NOMO-1 treated with dmso at 0.1 percent for 144 hours (cell line): Measurements from ENCODE around the gene SCYGR4.

Experiments used
- DNase-seq: peaks from one replicate; lab custom pipeline; 2025; ENCODE audit not compliant: unreplicated experiment; lab: John Stamatoyannopoulos, UW

SCYGR4 gene

DNA sequence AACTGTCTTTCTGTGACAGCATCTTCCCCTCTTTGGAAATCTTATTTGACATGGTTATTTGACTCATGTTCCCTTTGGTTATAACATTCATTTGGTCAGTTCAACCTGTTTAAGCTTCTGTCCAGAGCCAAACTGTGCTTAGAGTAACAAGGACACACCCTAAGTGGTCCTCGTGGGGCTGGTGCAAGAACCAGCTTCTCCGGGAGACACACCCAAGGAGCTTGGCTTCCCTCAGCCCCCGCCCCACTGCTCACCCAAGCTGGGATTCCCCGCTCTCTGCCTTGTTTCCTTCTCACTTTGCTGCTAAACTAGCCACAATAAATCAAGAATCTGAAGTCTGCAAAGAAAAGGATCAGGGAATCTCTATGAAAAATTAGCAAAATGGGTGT is 4.0 kb upstream of the SCYGR4 start:
- no peak for DNase-seq

DNA sequence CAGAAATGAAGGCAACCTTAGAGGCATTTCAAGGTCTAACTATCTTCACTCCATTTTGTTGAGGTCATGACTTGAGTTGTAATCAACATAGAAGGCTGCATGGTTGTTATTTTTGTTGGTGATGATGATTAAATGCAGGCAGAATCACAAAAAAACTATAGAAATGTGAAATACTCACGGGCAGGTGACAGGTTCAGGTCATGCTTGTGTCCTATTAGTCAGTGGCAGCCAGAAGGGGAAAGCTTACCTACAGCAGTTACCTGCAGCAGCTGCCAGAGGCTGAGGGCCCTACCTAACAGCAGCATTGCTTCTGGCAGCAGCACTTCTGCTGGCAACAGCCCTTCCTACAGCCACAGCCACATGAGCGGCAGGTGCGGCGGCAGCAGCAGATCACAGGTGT is 3.1 kb upstream of the SCYGR4 start:
- no peak for DNase-seq

GRCh38 chr2:227614740-227615139 is 2.6 kb upstream of the SCYGR4 start, which contains the start of gene SCYGR3:
Gene SCYGR3 (minus strand): TSS chr2:227614840. CDS start chr2:227614840, 0 bp downstream.
- DNase-seq, result no peak

DNA sequence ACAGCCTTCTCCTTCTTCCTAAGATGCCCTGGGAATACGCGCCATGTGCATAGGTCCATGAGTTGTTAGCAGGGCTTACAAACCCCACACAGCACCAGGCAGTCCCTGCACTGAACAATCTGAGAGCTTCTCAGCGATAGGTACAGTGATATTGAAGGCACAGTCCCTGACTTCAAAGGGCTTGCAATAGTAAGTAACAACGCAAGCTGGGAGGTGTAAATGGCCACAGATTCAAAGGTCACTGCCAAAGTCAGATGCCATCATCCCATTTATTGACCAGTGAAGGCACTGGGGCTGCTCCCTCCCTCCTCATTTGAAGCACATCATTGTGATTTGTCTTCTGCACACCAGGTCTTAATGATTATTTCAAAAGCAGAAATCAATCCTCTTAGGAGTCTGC is 2.1 kb upstream of the SCYGR4 start:
- no peak for DNase-seq

GRCh38 chr2:227615906-227616305 is 1.4 kb upstream of the SCYGR4 start:
- DNase-seq, result no peak

- DNase-seq, result no peak
Measured at GRCh38 chr2:227616631-227617030, 667 bp upstream of the SCYGR4 start.

DNA sequence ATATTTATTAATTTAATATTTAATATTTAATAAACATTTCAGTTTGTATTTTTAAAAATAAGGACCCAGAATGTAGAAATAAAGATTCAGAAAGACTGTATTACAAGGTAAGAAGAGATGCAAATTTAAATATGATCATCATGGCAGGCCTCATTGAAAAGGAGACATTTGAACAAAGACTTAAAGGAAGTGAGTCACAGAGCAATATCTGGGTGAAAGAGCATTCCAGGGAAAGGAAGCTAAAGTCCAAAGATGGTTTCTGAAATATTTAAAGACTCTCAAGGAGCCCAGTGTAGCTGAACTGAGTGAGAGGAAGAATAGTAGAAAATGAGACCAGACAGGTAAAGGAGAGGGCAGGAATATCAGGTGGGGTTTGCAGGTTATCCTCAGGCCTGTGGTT is 5.9 kb downstream of the SCYGR4 start:
- DNase-seq, result no peak

- no peak for DNase-seq
Measured at GRCh38 chr2:227625420-227625819, 8.1 kb downstream of the SCYGR4 start.

DNA sequence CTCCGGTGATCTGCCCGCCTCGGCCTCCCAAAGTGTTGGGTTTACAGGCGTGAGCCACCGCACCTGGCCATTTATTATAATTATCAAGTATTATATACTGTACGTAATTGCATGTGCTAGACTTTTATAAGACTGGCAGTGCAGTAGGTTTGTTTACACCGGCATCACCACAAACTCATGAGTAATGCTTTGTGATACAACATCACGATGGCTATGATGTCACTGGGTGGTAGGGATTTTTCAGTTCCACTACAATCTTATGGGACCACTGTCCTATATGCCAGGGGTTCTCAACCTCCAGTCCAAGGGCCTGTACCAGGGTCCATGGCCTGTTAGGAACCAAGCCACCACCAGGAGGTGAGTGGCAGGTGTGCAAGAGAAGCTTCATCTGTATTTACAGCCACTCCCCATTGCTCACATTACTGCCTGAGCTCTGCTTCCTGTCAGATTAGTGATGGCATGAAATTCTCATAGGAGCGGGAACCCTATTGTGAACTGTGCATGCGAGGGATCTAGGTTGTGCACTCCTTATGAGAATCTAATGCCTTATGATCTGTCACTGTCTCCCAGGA is 9.4 kb downstream of the SCYGR4 start:
- no peak for DNase-seq

GRCh38 chr2:227627769-227628168 is 10.5 kb downstream of the SCYGR4 start:
- no peak for DNase-seq

- no peak for DNase-seq
Measured at GRCh38 chr2:227629435-227629834, 12.1 kb downstream of the SCYGR4 start.

DNA sequence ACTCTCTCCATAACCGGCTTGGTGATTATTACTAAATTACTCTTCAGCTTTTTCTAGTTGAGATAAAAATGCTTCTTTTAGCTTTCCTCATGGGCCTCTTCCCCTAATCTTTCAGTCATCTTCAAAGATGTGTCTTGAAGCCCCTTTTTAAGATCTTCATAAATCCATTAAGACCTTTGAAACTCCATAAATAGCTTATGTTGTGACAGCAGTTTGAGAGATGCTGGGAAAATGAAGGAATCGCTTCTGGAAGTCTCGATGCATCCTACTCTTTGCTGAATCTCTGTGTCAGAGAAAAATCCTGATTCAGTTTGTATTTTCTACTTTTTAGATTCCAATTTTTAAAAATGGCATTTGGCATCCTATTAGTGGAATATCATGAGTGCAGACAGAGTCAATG is 13.0 kb downstream of the SCYGR4 start:
- no peak for DNase-seq

- no peak for DNase-seq
Measured at GRCh38 chr2:227632827-227633226, 15.5 kb downstream of the SCYGR4 start.

GRCh38 chr2:227634201-227634600 is 16.9 kb downstream of the SCYGR4 start:
- DNase-seq, result no peak

DNA sequence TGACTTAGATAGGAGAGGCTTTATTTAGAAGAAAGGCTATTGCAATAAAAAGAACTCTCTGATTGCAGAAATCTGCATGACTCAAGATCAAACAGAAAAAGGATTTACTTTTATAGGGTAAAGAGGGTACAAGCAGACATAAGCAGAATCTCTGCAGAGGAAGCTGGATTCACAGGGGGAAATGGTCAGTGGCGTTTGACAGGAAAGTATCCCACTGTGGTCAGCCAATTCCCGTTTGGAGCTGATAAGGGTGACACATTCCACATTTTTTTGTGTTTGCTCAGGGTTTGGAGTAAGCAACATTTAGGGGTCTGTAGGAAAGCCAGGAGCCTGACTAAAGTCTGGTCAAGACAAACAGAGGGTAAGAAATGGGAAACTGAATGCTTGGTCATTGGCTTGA is 25.4 kb downstream of the SCYGR4 start:
- no peak for DNase-seq

DNA sequence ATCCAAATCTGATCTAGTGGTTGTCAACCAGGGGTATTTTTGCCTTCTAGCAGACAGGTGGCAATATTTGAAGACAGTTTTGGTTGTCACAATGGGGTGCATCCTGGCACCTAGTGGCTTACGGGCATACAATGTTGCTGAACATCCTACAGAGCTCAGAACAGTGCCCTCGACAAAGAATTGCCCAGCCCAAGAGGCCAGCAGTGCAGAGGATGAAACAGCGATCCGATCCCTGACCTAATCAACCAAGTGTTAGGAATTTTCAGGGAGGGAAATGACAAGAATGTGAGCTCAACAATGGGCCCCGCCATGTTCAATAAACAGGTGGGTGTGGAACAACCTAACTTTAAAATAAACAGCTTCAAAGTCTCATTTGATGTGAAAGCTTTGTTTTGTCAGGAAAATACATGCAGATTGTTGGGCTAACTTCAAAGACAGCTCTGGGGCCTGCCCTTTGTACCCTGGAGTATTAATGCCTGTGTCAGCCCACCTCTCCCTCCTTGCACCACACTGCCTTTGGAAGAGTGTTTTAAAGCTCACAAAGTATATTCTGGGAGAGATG is 26.8 kb downstream of the SCYGR4 start:
- DNase-seq, result no peak

DNA sequence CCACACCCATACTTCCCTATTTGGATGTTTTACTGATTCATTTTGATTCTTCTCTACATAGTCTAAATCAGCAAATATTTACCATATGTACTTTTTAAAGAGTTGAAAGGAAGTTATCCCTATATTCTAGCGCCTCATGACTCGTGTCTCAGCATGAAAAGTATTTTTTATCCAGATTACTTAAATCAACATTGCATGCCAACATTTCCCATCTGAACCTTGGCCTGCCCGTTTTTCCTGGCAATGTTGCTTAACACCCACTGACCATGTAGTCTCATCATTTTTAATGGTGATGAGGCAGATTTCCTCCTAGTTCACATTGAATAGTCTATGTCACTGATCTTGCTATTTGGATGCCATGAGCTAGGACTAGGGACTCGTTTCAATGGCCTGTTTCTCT is 36.1 kb downstream of the SCYGR4 start:
- DNase-seq, result no peak

GRCh38 chr2:227654426-227654825 is 37.1 kb downstream of the SCYGR4 start:
- DNase-seq, result no peak

- no peak for DNase-seq
Measured at GRCh38 chr2:227655454-227655853, 38.2 kb downstream of the SCYGR4 start.

DNA sequence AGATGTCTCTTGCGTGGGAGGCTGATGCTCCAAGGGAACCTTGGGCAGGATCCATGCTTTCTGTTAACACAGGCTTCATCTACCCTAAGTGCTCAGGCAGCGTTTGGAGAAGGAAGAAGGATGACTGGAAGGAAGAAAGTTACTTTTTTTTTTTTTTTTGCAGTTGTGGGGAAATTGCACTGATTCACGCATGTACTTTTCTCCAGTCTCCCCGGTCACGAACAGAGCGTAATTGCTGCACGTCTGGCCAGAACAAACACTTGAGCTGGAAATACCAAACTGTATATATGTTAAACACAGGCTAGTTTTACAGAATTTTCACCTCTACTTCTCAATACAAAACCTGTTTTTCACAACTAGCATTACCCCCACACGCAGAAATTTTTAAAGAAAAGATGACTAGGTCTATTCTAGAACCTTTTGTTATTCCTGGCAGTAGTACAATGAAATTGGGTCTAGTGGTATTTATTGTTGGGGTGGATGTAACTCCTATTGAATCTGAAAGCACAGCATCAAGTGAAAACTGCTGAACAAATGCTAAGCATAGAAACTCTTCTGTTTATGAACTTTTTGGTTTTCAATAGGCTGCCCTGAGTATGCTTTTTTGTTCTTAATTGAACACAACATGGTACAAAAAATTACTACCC is 40.0 kb downstream of the SCYGR4 start:
- DNase-seq, result no peak

DNA sequence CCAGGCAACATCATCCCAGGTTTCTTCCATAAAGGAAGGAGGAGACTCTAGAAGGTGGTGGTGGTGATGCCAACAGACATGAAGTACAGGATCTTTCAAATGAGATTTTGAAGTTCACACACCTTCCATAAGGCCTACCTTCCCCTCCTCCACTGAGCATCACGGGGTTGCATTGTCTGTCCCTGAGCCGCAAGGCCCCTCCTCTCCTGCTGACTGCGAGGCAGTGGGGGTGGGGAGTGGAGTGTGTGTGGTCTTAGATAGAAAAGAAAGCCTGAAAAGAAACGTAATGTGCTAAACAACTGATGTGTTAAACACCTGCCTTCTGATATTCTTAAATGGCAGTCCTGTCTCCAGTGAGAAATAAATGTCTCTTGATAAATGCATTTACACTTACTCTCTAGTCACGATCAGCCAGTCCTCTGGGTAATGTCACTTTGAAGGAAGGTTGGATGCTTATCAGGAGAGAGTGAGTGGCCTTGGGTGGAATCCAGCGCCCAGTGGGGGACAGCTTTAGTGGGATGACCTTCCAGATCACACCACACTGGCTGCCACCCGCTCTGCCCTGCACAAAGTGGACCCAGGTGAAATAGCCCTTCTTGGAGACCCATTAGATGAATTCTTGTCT is 43.8 kb downstream of the SCYGR4 start:
- no peak for DNase-seq

GRCh38 chr2:227661827-227662226 is 44.5 kb downstream of the SCYGR4 start:
- no peak for DNase-seq
